Measurements from ENCODE around the gene SVOP. TPM values are rescaled to one million over a fixed set of nuclear protein-coding genes. Genes with fewer than 3 reads are reported as not detected.

Gene SVOP
- total RNA-seq, 2 donors from 2014 or later = 0.52 TPM; not detected in 1

DNA sequence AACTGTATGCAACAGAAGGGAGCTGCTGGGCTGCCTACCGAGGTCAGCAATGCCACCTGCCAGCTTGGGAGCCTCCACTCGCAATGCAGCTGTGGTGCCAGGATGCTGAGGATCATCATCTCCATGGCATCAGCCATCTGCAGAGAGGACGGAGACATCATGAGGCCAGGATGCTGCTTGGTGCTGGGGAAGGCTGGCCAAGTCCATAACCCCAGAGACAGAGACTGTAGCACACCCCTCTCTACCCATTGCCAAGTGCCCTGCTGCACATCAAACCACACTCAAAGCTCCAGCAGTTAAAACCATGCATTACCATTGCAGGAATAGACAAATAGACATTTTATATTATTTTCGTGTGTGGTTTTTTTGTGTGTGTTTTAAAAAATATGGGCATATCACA is 43.5 kb downstream of the SVOP start:
- no peaks in the 10 kb centered on the region for H3K9me3 ChIP-seq
- no peak for ATAC-seq
- TF ChIP-seq, protein P1, sequence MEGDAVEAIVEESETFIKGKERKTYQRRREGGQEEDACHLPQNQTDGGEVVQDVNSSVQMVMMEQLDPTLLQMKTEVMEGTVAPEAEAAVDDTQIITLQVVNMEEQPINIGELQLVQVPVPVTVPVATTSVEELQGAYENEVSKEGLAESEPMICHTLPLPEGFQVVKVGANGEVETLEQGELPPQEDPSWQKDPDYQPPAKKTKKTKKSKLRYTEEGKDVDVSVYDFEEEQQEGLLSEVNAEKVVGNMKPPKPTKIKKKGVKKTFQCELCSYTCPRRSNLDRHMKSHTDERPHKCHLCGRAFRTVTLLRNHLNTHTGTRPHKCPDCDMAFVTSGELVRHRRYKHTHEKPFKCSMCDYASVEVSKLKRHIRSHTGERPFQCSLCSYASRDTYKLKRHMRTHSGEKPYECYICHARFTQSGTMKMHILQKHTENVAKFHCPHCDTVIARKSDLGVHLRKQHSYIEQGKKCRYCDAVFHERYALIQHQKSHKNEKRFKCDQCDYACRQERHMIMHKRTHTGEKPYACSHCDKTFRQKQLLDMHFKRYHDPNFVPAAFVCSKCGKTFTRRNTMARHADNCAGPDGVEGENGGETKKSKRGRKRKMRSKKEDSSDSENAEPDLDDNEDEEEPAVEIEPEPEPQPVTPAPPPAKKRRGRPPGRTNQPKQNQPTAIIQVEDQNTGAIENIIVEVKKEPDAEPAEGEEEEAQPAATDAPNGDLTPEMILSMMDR (IDR thresholded peaks at IDR 0.05) = no peak
- no peak for TF ChIP-seq POLR2A (IDR thresholded peaks at IDR 0.05)
- no peak overlapping the region for H3K27ac ChIP-seq
- no peaks in the 10 kb centered on the region for H3K4me1 ChIP-seq
- no peak for DNase-seq
- intact Hi-C loops (cut with DNase I) = no loop called here
- no peaks in the 10 kb centered on the region for H3K27me3 ChIP-seq
- H3K36me3 ChIP-seq (replicated peaks in 1 of 2; ENCODE audit: insufficient read depth in 1 of 2, low read depth in 2 of 2) = no peaks in the 10 kb centered on the region
- H3K4me3 ChIP-seq = no peak overlapping the region
- 58% methylated on average over 4 of the region's 4 CpGs for WGBS, 2 donors

DNA sequence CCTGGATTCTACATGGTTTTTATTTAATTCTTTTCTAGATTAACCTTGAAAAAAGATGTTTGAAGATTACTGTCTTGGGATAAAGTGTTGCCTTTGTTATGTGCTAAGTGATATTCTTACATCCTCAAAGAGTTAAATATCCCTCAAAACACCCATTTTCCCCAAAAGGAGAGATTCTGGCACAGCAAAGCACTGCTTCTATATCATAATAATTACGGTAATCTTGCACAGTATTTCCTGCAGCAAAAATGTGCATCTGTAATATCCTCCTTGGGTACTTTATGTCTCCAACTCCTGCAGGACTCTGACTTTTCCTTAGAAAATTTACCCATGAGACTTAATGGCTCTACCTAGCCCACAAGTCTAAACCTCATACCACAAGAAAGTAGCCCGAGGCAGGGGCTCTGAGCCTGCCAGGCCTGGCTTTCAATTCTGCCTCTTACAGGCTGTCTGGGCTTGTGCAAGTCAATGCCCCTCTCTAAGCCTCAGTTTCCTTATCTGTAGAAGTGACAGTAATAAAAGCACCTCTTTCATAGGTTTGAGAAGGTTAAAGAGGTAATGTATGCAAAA is 45.8 kb downstream of the SVOP start:
- WGBS, 2 donors = 64 to 68% methylated on average over 2 of the region's 2 CpGs
- DNase-seq (no peak), ATAC-seq (no peak)
- Histone ChIP-seq H3K9me3 (no peaks in the 10 kb centered on the region), H3K27ac (no peak overlapping the region), H3K4me3 (no peak overlapping the region), H3K27me3 (no peaks in the 10 kb centered on the region), H3K36me3 (replicated peaks in 1 of 2; ENCODE audit: insufficient read depth in 1 of 2, low read depth in 2 of 2) (no peaks in the 10 kb centered on the region), H3K4me1 (no peaks in the 10 kb centered on the region)
- intact Hi-C loops (cut with DNase I) = no loop called here
- TF ChIP-seq, protein P1 (IDR thresholded peaks at IDR 0.05) = no peak
- TF ChIP-seq POLR2A (IDR thresholded peaks at IDR 0.05) = no peak

DNA sequence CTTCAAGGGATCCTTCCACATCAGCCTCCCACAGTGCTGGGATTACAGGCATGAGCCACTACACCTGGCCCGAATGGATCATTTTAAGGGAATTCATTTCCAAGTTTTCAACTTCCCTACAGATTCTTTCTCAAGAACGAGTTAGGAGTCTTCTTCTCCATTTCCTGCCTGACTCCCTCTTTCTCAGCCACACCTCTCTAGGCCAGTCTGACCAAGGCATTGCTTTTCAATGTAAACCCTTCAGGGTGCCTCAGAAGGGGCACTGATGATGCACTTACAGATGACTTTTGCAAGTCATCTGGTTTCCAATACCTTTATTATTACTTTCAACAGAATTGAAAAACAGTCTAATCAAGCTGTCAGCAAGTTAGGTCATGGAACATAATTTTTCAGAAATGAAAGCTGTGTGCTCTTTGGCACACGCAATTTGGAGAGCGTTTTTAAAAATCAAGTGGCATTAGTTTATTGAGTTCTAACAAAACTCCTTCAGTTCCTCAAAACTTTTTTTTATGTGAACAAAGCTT is 47.2 kb downstream of the SVOP start:
- WGBS, 2 donors = 49 to 60% methylated on average over 4 of the region's 4 CpGs
- ATAC-seq = no peak
- H3K27ac ChIP-seq = no peak overlapping the region
- H3K27me3 ChIP-seq = no peaks in the 10 kb centered on the region
- H3K4me1 ChIP-seq = no peaks in the 10 kb centered on the region
- H3K9me3 ChIP-seq = no peaks in the 10 kb centered on the region
- no peaks in the 10 kb centered on the region for H3K36me3 ChIP-seq (replicated peaks in 1 of 2; ENCODE audit: insufficient read depth in 1 of 2, low read depth in 2 of 2)
- no peak for TF ChIP-seq POLR2A (IDR thresholded peaks at IDR 0.05)
- DNase-seq = no peak
- H3K4me3 ChIP-seq = no peak overlapping the region
- intact Hi-C loops (cut with DNase I) = no loop called here

DNA sequence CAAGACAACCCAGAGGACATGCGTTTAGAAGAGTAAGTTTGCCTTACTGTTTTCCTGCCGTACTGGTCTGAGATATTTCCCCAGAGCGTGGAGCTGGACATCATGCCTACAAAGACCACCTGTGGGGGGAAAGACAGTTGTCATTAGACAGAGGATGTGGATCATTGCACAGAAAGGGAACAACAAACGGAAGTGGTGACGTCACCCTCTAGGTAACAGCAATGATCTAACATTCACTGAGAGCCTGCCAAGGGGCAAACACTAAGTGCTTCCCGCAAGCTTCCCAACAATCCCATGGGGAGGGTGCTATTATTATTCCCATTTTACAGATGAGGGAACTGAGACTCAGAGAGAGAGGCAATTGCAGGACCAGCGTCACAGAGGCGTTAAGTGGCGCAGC is 48.5 kb downstream of the SVOP start:
- no peak overlapping the region for H3K27ac ChIP-seq
- H3K4me3 ChIP-seq = no peak overlapping the region
- no peak for DNase-seq
- H3K27me3 ChIP-seq = no peaks in the 10 kb centered on the region
- TF ChIP-seq POLR2A (IDR thresholded peaks at IDR 0.05) = no peak
- TF ChIP-seq, protein P1 (IDR thresholded peaks at IDR 0.05) = no peak
- H3K36me3 ChIP-seq (replicated peaks in 1 of 2; ENCODE audit: insufficient read depth in 1 of 2, low read depth in 2 of 2) = no peaks in the 10 kb centered on the region
- no peaks in the 10 kb centered on the region for H3K9me3 ChIP-seq
- no peaks in the 10 kb centered on the region for H3K4me1 ChIP-seq
- WGBS, 2 donors = 66 to 67% methylated on average over 9 of the region's 9 CpGs
- intact Hi-C loops (cut with DNase I) = no loop called here
- no peak for ATAC-seq

DNA sequence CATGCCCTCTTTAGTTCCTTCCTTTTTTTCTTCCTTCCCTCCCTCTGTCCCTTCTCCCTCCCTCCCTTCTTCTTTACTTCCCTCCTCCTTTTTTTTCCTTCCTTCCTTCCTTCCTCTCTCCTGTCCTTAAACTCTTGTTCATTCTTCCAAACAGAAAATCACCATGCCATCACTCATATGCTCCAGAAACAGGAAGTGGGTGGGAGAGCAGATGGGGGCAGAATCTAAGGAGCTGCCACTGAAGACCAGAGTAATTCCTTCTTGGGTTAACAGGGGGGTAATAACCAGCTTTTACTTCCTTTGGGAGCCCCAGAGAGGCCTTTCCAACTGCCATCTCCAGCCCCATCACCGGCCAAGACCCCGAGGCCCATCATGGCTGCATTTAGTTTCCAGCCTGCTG is 51.2 kb downstream of the SVOP start:
- H3K36me3 ChIP-seq (replicated peaks in 1 of 2; ENCODE audit: insufficient read depth in 1 of 2, low read depth in 2 of 2) = no peaks in the 10 kb centered on the region
- no peak overlapping the region for H3K27ac ChIP-seq
- no peak overlapping the region for H3K4me3 ChIP-seq
- H3K9me3 ChIP-seq = no peaks in the 10 kb centered on the region
- intact Hi-C loops (cut with DNase I) = no loop called here
- no peaks in the 10 kb centered on the region for H3K4me1 ChIP-seq
- DNase-seq (no peak), ATAC-seq (no peak)
- TF ChIP-seq POLR2A (IDR thresholded peaks at IDR 0.05) = no peak
- TF ChIP-seq, protein P1 (IDR thresholded peaks at IDR 0.05) = no peak
- H3K27me3 ChIP-seq = no peaks in the 10 kb centered on the region
- WGBS, 2 donors = 54 to 57% methylated on average over 2 of the region's 2 CpGs

Data from body of pancreas (tissue), 4 donors.